ENCODE measurements around the gene TSSK1B.

GRCh38 chr5:113425909-113426308, 8.9 kb downstream of the TSSK1B start:
- TF ChIP-seq CTCF (conservative IDR thresholded peaks at IDR 0.05; ENCODE audit: low read depth, low read length) (no peak), RFX5 (IDR thresholded peaks at IDR 0.05; ENCODE audit: low read depth, low read length) (no peak), POLR2A (IDR thresholded peaks at IDR 0.05; ENCODE audit: low read depth, low read length) (no peak), SMC3 (IDR thresholded peaks at IDR 0.05; ENCODE audit: low read depth, low read length) (no peak), RAD21 (IDR thresholded peaks at IDR 0.05; ENCODE audit: low read length) (no peak), USF2 (IDR thresholded peaks at IDR 0.05; ENCODE audit: low read depth, low read length) (no peak), MXI1 (IDR thresholded peaks at IDR 0.05; ENCODE audit: borderline replicate concordance, low read depth, low read length) (no peak), FOS (IDR thresholded peaks at IDR 0.05; ENCODE audit: low read depth, low read length) (no peak), ELK1 (IDR thresholded peaks at IDR 0.05; ENCODE audit: borderline replicate concordance, low read depth, low read length) (no peak), BHLHE40 (IDR thresholded peaks at IDR 0.05; ENCODE audit: low read depth, low read length) (no peak)
